NCI-H69 (cell line): ENCODE results near the gene TBXAS1.

Source experiments
- DNase-seq: peaks from one replicate; lab custom pipeline; 2025; lab: John Stamatoyannopoulos, UW

TBXAS1 gene

DNA sequence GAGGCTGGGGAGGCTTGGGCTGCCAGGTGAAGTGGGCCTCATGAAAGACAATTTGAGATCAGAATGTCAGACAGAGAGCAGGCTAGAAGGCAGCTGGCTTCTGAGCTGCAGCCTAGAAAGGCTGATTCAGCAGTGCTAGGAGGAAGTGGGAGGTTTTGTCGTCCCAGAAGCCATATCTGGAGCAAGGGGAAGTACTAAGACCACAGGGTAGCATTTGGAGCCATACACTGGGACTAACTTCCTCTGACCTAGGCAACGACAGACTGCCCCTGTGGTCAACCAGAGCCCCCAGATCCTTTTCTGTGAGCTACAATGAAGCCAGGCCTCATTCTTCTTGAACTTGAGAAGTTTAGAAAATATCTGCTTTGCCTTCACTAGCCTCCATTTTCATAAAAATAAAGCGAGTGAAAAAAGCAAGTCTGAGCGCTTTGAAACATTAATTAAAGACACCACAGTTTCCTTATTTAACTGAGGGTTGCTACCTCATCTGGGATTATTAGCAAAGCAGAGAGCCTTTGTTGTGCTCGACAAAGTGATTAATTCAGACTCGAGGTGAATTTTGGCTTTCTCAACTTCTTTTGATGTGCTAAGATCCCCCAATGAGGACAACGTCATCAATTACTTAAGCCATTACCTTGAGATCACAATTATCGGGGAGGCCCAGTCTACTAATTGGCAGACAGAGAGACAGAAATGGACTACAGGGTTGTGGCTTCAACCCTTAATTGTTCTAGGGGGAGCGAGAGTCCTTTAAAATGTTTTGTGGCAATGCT is 26.6 kb downstream of the TBXAS1 start:
- DNase-seq: no peak

DNA sequence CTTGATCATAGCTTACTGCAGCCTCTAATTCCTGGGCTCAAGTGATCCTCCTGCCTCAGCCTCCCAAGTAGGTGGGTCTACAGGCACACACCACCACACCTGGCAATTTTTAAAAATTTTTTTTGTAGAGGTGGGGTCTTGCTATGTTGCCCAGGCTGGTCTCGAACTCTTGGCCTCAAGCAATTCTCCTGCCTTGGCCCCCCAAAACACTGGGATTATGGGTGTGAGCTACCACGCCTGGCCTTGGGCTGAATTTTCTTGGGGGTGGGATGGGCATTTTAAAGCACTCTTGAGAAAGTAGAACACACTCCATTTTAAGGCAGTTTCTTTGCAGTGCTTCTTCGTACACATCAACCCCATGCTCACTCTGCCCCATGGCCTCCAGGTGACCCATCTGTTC is 28.7 kb downstream of the TBXAS1 start:
- no peak for DNase-seq

- DNase-seq: no peak
Measured at GRCh38 chr7:139860090-139860775, 31.2 kb downstream of the TBXAS1 start.

GRCh38 chr7:139861803-139862202 is 32.7 kb downstream of the TBXAS1 start:
- no peak for DNase-seq

DNA sequence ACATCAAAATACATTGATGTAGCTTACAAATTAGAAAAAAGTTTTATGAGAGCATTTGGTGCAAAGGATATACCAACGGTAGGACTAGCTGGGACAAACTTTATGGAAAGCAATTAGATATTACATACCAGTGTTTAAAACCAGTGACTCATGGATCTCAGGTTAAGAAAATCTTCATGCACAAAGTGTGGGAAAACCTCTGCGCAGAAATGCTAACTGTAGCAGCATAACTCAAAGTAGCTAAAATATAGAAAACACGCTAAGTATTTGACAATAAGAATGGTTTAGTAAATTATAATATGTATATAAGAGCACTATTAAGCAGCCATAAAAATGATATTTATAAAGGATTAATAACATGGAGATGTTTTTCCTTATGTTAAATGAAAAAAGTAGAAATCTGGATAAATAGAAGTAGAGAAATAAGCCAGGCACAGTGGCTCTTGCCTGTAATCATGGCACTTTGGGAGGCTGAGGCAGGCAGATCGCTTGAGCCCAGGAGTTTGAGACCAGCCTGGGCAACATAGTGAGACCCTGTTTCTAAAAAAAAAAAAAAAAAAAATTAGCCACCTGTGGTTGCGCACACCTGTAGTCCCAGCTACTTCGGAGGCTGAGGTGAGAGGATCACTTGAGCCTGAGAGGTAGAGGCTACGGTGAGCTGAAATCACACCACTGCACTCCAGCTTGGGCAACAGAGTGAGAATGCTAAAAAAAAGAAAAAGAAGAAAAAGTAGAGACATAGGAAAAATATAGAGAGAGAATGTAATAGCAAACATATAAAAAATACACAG is 37.2 kb downstream of the TBXAS1 start:
- DNase-seq: no peak

DNA sequence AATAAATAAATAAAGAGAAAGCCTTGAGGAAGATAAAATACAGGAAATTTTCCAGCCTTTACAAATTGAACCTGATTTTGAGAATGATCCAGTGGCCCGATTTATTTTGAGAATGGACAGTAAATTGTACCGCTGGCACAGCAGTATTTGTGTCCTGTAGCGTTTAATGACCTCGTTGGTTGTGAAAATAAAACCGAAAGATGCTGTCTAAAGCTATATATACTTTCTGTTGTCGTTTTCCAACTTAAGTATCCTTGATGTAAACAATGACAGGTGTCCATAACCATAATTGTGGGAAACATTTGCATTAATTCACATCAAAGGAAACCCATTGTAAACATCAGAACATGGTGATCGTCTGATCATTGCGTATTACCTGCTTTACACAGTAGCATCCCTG is 38.8 kb downstream of the TBXAS1 start:
- no peak for DNase-seq

DNA sequence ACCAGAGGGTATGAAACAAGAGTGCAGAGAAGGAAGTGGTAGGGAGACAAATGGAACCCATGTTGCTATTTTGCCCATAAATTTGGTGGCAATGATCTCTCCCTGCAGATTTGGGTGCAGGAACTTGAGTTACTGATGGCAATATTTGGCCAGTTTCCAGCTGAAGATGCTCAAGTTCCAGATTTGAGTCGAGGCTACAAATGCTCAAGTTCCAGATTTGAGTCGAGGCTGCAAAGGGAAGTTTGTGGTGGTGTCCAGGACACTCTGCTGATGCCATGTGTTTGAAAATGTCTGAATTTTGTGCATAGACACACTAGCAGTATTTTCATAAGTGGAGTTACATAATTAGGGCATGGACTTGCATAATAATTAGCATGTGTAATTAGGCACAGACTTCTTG is 40.8 kb downstream of the TBXAS1 start:
- peak; percentile 27 for DNase-seq

GRCh38 chr7:139870380-139870779 is 41.3 kb downstream of the TBXAS1 start:
- no peak for DNase-seq

- DNase-seq: no peak
Measured at GRCh38 chr7:139871331-139871730, 42.3 kb downstream of the TBXAS1 start.

DNA sequence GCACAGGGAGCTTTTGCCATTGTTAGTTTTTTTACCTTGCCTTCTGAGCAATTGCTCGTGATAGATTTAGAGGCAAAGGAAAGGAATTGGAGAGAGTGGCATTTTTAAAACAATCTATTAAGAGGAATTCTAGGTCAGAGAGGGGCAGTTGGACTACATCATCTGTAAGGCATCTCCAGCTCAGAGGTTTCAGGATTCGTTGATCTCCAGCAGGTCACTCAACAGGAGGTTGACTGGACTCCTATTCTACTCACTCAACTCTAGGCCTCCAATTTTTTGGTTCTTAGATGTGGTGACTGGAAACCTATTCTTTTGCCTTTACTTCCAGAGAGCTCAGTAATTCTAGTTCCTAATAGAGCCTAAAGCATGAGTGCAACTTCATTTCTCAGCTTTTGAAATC is 42.8 kb downstream of the TBXAS1 start:
- DNase-seq: no peak

- no peak for DNase-seq
Measured at GRCh38 chr7:139873593-139874301, 44.7 kb downstream of the TBXAS1 start.

DNA sequence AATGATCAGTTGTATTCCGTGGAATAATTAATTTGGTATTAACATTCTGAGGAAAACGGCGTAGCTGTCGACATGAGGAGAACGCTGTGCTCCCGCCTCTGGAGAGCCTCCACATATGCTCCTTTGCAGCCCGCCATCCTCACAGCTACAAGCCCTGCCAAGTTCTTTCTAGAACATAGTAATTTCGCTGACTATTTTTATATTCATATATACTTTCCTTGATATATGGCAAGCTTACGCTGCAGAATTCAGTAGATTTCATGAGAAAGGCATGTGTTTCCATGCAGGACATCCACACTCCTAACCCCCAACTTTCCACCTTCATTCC is 45.2 kb downstream of the TBXAS1 start:
- DNase-seq: no peak

- no peak for DNase-seq
Measured at GRCh38 chr7:139875821-139876241, 46.8 kb downstream of the TBXAS1 start.

GRCh38 chr7:139876622-139877283 is 47.7 kb downstream of the TBXAS1 start:
- no peak for DNase-seq

GRCh38 chr7:139883814-139884213 is 54.8 kb downstream of the TBXAS1 start:
- DNase-seq: no peak

GRCh38 chr7:139884441-139884840 is 55.4 kb downstream of the TBXAS1 start:
- no peak for DNase-seq

DNA sequence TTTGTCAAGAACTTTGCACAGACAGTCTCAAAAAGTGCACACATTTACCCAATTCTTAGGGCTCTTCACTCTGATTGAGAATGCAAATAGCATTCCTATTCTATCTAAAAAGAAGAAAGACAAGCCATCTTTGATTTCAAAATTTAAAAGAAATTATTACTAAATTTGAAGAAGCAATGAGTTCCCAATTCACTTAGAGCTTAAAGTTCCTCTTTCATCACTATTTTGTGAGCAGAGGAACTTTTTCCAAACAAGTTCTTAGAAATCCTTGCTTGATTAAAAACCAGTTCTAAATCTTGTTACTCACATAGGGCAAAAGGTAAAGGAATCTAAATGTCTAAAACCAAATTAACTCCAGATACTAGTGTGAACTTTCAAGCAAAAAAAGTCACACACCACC is 56.4 kb downstream of the TBXAS1 start:
- no peak for DNase-seq

DNA sequence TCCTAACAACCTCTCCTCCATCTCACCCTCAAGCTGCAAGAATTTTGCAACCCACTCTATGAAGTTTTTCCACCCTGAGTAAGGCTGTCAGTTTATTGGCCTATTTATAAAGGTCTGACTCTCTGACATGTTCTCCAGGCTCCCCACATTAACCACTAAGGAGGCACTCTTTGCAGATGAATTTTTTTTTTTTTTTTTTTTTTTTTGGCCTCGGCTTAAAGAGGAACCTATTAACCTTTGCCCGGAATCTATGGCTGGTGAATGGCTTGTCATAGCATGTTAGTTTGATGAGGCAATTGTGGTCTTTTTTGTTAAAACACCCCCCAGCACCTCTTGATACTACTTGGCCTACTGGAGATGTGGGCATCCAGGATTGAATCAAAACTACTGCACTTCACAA is 57.1 kb downstream of the TBXAS1 start:
- no peak for DNase-seq

DNA sequence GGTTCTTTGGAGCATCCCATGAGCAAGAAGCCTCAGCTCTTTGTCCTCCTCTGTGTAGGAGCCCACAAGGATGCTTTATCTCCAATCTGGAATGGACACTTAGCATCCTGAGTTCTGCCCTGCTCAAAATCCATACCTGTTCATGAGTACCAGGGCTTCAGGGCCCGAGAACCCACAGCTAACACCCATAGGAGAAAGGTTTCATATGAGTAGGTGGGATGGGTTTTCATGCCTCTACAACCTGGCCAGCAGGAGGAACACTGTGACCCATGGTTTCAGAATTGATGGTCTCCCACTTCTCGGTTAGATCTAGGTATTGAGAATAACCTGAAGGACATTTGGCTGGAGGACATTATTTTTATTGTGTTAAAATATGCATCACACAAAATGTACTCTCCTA is 57.8 kb downstream of the TBXAS1 start:
- no peak for DNase-seq

DNA sequence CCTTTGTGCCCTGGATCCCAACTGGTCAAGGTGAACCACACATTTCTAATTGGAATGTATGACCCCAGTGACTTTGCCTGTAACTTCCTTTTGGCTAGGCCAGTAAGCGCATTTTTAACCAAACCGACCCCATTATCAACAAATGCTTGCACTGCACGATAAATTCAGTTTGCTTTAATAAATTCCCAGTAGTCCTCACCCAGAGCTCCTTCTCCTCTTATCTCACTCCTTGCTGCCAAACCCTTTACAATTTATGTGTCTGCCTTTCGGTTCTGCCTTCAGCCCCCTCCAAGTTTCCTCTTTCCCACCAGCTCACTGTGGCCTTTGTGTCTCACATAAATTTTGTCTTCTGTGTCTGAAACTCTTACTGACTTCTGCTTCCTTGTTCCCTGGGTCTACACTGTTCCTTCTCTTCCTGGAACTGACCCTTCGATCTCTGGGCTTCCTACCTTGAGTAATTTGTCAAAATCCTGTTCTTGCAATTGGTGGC is 59.0 kb downstream of the TBXAS1 start:
- no peak for DNase-seq

DNA sequence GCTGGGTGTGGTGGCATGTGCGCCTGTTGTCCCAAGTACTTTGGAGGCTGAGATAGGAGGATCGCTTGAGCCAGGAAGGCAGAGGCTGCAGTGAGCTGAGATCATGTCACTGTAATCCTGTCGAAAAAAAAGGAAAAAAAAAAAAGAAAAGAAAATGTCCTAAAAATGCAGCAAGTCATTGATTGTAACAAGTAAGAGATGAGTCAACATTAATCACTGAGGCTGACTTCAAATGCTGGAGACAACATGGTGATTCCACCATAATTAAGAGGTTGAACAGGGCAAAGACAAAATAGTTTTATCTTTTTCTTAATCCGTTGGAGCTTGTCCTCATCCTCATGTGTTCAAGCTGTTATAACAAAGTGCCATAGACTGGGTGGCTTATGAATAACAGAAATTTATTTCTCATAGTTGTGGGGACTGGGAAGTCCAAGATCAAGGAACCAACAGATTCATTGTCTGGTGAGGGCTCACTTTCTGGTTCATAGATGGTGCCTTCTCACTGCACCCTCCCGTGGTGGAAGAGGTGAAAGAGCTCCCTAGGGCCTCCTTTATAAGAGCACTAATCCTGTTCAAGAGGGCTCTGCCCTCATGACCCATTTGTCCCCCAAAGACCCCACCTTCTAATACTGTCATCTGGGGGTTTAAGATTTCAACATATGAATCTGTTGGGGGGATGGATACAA is 60.3 kb downstream of the TBXAS1 start:
- DNase-seq: no peak
